OCI-LY7 (cell line): Measurements from ENCODE around the gene EBF3.

Source experiments
- EZH2phosphoT487 ChIP-seq: fragments of 200-600 bp; sonication (generic); IDR thresholded peaks from 2 replicates; pipeline ENCODE4 v1.6.1; 2018; ENCODE audit warnings: low read depth, borderline replicate concordance, mild to moderate bottlenecking, mixed run types, antibody characterized with exemption, low read length, moderate library complexity, mixed read lengths
- TF ChIP-seq, protein P1 (sequence below): fragments of 200-600 bp; sonication (generic); conservative IDR thresholded peaks from 2 replicates; pipeline ENCODE4 v1.5.1; 2014; ENCODE audit warnings: mild to moderate bottlenecking, antibody characterized with exemption, low read length, moderate library complexity, mixed read lengths

- TF ChIP-seq, protein P1, sequence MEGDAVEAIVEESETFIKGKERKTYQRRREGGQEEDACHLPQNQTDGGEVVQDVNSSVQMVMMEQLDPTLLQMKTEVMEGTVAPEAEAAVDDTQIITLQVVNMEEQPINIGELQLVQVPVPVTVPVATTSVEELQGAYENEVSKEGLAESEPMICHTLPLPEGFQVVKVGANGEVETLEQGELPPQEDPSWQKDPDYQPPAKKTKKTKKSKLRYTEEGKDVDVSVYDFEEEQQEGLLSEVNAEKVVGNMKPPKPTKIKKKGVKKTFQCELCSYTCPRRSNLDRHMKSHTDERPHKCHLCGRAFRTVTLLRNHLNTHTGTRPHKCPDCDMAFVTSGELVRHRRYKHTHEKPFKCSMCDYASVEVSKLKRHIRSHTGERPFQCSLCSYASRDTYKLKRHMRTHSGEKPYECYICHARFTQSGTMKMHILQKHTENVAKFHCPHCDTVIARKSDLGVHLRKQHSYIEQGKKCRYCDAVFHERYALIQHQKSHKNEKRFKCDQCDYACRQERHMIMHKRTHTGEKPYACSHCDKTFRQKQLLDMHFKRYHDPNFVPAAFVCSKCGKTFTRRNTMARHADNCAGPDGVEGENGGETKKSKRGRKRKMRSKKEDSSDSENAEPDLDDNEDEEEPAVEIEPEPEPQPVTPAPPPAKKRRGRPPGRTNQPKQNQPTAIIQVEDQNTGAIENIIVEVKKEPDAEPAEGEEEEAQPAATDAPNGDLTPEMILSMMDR, result no peak
- no peak for TF ChIP-seq EZH2phosphoT487
Measured at GRCh38 chr10:129922598-129923123, 41.4 kb downstream of the EBF3 start.
